Mucosa of rectum (tissue), 2 donors: ENCODE measurements around the gene MEGF11.

Source experiments
- H3K27ac ChIP-seq, 2 donors: one replicate each; pipeline ENCODE4 v1.7.0; 2013; ENCODE audit warnings: inconsistent platforms in 2 of 2, low read depth in 2 of 2, low read length in 2 of 2
- H3K27me3 ChIP-seq, 2 donors: one replicate each; pipeline ENCODE4 v1.7.0; 2013; ENCODE audit warnings: low read length in 2 of 2; ENCODE audit not compliant: control insufficient read depth in 2 of 2, insufficient read depth in 2 of 2
- H3K36me3 ChIP-seq, 2 donors: one replicate each; pipeline ENCODE4 v1.7.0; 2013; ENCODE audit warnings: low read length in 2 of 2; ENCODE audit not compliant: control insufficient read depth in 2 of 2, insufficient read depth in 2 of 2
- H3K4me1 ChIP-seq, 2 donors: one replicate each; pipeline ENCODE4 v1.7.0; 2013; ENCODE audit warnings: low read length in 2 of 2, mild to moderate bottlenecking in 1 of 2; ENCODE audit not compliant: control insufficient read depth in 2 of 2, insufficient read depth in 2 of 2
- H3K4me3 ChIP-seq, 2 donors: one replicate each; pipeline ENCODE4 v1.7.0; 2013; ENCODE audit warnings: low read length in 2 of 2
- H3K9ac ChIP-seq, 2 donors: one replicate each; pipeline ENCODE4 v1.7.0; 2013; ENCODE audit warnings: low read length in 2 of 2, low read depth in 1 of 2, mild to moderate bottlenecking in 1 of 2
- H3K9me3 ChIP-seq, 2 donors: one replicate each; pipeline ENCODE4 v1.7.0; 2013; ENCODE audit warnings: low read length in 2 of 2; ENCODE audit not compliant: control insufficient read depth in 2 of 2
- donor health status: healthy.
- donor health status: Normal muscosa, but diverticular disease.

Gene MEGF11

DNA sequence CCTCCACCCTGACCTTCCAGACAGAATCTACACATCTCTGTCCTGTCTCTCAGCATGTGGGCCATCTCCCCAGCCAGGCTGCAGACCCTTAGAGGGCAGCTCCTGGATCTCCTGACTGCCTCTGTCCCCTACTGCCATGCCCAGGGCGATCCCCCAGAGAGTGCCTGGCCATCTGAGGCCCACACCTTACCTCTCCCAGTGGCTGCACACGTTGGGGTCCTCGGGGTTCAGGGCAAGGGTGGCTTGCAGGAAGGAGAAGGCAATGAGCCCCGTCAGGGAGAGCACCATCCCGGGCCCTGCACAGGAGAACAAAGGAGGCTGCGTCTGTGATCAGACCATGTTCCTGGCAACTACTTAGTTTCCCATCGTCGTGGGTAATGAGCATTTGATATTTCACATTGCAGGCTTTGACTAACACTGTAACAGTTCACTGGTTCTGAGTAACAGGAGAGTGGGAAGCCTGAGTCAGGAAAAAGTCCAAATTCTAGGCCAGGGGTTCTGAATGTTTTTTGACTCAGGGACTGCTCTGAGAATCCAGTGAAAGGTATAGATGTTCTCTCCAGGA lies 125.4 kb downstream of the MEGF11 start:
- no peaks in the 10 kb centered on the region for H3K4me1 ChIP-seq
- H3K4me3 ChIP-seq: no peak overlapping the region
- H3K9me3 ChIP-seq: no peaks in the 10 kb centered on the region
- peaks cover 0 to 4% of the 10 kb centered on the region in 2 donors for H3K27me3 ChIP-seq
- no peak overlapping the region for H3K27ac ChIP-seq
- H3K9ac ChIP-seq: no peak overlapping the region
- no peaks in the 10 kb centered on the region for H3K36me3 ChIP-seq

DNA sequence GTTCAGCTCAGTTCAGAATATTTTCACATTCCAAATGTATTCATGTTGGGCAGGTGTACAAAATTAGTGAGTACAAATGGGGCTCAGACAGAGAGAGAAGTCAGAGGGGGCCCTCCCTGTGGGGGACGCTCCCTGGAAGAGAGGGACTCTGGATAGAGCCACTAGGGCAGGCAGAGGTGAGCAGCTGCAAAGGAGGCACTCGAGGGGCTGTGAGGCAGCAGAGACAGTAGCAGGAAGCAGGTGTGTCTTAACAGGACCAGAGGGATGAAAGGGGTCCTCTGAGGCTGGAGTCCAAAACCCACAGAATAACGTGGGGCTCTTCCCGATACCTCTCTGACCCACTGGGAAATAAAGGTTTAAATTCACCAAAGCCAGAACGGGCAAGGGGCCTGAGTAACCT lies 127.1 kb downstream of the MEGF11 start:
- H3K4me1 ChIP-seq: no peaks in the 10 kb centered on the region
- H3K27me3 ChIP-seq: peaks cover 0 to 4% of the 10 kb centered on the region in 2 donors
- no peaks in the 10 kb centered on the region for H3K9me3 ChIP-seq

DNA sequence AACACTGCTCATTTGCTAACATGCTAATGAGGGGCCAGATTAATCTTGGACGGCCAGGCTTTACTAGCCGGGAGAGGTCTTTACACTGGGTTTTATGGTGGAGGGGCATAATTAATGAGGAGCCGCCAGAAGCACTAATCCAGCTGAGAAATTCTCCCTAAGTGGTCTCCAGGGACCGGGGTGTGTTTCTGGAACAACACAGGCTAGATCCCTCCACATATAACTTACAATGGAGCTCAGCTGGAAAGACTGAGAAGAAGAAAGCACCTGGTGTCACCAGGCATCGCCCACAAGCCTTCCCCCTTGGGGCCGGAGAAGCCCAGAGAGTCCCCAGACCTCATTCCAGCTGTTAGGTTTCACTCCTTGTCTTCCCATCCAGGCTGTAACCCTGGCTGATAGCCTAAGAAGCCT lies 127.5 kb downstream of the MEGF11 start:
- Histone ChIP-seq H3K4me1 (no peaks in the 10 kb centered on the region), H3K4me3 (no peak overlapping the region), H3K9ac (no peak overlapping the region), H3K9me3 (no peaks in the 10 kb centered on the region), H3K27me3 (peaks cover 0 to 4% of the 10 kb centered on the region in 2 donors), H3K27ac (no peak overlapping the region), H3K36me3 (no peaks in the 10 kb centered on the region)

More for the DNA sequence above, 127.1 kb downstream of the MEGF11 start:
- Histone ChIP-seq H3K36me3 (no peaks in the 10 kb centered on the region), H3K9ac (no peak overlapping the region), H3K27ac (no peak overlapping the region), H3K4me3 (no peak overlapping the region)

DNA sequence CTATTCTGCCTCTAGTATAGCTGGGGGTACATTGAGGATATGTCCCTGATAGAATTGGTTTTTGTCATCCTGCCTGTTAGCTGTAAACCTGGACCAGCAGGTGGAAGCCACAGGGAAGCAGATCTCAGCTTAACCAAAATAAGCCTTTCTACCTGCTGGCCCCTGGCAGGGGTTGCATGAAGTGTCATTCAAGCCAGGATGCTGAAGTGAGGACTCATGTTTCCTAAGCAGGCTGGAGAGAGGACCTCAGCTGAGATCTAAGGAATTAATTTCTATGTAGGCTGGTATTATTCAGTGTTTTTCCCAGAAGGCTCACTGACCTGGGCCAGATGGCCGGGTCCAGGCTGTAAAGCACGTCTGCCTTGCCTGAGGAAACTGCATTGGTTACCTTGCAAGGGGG lies 128.9 kb downstream of the MEGF11 start:
- Histone ChIP-seq H3K4me1 (no peaks in the 10 kb centered on the region), H3K27me3 (peaks cover 0 to 4% of the 10 kb centered on the region in 2 donors), H3K36me3 (no peaks in the 10 kb centered on the region), H3K9me3 (no peaks in the 10 kb centered on the region), H3K4me3 (no peak overlapping the region), H3K9ac (no peak overlapping the region), H3K27ac (no peak overlapping the region)

DNA sequence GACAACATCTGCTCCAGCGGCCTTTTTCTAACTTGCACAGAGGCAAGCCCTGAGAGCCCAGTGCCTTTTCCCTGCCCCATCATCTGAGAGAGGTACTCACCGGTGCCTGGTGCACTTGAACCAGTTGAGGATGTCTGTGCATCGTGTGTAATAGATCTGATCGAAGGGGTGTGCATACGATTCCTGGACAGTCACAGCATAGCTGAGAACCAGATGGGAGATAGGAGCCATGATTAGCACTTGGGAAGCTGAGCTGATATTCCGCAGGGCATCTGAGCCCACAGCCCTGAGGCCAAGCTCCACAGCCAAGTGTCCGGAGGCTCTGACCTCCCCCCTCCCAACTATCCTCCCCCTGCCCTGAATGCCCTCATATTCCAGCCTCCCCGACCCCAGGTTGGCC lies 129.8 kb downstream of the MEGF11 start:
- H3K4me3 ChIP-seq: no peak overlapping the region

DNA sequence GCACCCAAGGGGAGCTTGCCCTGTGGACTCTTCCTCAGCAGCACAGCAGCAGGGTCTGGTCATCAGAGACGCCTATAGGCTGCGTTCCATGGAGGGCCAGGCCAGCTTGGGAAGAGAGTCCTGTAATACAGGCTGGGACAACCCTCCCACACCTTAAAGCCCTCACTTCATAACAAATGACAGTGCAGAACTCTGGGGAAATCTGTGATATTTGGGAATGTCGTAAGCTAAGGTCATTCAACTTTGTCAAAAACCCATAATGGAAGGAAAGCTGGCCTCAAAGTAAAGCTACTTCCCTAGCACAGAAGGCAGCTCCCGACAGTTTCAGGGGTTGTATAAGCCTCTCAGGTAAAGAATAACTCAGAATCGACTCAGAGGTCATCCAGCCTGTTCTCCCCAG lies 133.1 kb downstream of the MEGF11 start:
- Histone ChIP-seq H3K27ac (no peak overlapping the region), H3K9ac (no peak overlapping the region), H3K36me3 (no peaks in the 10 kb centered on the region), H3K4me3 (no peak overlapping the region), H3K9me3 (no peaks in the 10 kb centered on the region), H3K27me3 (no peaks in the 10 kb centered on the region), H3K4me1 (peaks cover 0 to 2% of the 10 kb centered on the region in 2 donors)

More for the DNA sequence above, 129.8 kb downstream of the MEGF11 start:
- Histone ChIP-seq H3K27ac (no peak overlapping the region), H3K4me1 (no peaks in the 10 kb centered on the region), H3K9me3 (no peaks in the 10 kb centered on the region), H3K27me3 (peaks cover 0 to 4% of the 10 kb centered on the region in 2 donors), H3K36me3 (no peaks in the 10 kb centered on the region), H3K9ac (no peak overlapping the region)

DNA sequence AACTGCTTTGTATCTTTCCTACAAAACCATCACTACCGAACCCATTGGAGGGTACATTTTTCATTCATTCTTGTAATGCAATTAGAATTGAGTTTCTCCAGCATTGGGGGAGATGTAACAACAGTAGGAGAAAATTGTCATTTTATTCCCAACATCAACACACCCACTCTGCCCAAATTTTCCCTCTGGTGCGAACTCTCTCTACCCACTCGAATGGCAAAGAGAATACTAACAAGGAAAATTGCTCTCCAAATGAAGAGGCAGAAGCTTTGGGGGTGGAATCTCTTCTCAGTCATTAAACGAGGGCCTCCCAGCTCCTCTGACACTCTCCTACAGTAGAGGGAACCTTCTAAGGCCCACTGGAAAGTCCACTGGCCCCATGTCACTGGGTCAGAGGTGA lies 135.7 kb downstream of the MEGF11 start:
- H3K27me3 ChIP-seq: no peaks in the 10 kb centered on the region
- H3K4me1 ChIP-seq: peaks cover 0 to 2% of the 10 kb centered on the region in 2 donors
- H3K36me3 ChIP-seq: no peaks in the 10 kb centered on the region
- H3K27ac ChIP-seq: no peak overlapping the region
- no peaks in the 10 kb centered on the region for H3K9me3 ChIP-seq
- no peak overlapping the region for H3K9ac ChIP-seq
- H3K4me3 ChIP-seq: no peak overlapping the region

DNA sequence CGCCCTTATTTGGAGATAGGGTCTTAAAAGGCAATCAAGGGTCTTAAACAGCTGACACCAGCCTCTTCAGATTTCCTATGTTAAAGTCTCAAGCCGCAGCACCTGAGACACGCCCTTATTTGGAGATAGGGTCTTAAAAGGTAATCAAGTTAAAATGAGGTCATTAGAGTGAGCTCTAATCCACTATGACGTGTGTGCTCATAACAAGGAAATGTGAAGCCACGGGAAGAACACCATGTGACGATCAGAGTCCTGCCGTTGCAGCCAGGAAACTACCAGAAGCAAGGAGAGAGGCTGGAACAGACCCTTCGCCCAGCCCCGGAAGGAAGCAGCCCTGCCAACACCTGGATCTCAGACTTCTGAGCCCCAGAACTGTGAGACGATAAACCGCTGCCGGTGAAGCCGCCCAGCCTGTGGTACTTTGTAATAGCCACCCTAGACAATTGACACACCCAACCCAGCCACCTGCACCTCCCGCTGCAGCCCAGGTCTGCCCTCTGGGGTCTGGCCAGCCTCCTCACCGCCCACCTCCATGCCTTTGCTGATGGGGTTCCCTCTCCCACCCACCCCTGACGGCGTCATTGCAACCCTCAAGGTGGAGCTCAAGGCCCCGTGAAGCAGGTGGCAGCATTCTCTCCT lies 137.9 kb downstream of the MEGF11 start:
- peaks cover 0 to 3% of the 10 kb centered on the region in 2 donors for H3K27me3 ChIP-seq

DNA sequence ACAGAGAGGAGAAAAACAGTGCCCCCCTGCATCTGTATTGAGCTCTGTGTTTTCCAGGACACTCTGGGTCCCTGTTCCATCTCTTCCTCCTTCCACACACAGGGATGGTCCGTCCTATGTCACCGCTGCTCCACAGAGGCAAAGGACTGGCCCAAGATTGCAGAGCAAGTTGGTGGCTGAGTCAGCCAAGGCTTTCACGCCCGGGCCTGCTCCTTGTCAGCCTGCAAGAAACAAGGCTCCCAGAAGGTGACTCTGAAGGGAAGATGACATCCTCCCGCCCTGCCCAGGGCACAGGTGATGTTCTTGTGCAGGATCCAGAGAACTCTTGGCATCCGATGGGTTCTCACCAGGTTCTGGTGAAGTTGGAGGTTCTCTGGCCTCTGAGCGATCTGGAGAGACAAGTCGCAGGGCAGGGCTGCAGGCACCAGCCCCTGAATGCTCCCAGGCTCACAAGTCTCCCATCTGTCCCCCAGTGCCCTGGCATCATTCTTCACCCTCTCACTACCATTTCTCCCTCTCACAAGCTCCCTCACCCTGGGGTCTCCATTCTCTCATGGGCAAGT lies 138.6 kb downstream of the MEGF11 start:
- H3K27ac ChIP-seq: no peak overlapping the region
- no peaks in the 10 kb centered on the region for H3K9me3 ChIP-seq

More for the DNA sequence above, 137.9 kb downstream of the MEGF11 start:
- Histone ChIP-seq H3K4me1 (peaks cover 0 to 2% of the 10 kb centered on the region in 2 donors), H3K4me3 (no peak overlapping the region), H3K36me3 (no peaks in the 10 kb centered on the region), H3K9me3 (no peaks in the 10 kb centered on the region), H3K27ac (no peak overlapping the region), H3K9ac (no peak overlapping the region)

DNA sequence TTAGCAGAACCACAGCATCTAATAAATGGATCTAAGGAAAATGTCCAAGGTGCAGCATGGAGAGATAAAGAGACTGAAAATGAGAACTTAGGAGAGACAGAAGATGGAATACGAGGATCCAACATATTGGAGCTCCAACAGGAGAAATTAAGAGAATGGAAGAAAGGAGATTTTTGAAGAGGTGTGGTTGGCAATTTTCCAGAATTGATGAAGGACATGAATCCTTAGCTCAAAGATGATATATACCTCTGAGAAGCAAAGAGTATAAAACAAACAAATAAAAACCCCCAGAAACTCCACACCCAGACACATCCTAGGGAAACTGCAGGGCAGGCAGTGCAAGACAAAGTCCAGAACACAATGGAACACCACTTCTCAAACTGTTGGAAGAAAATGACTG lies 141.2 kb downstream of the MEGF11 start:
- no peak overlapping the region for H3K4me3 ChIP-seq
- no peak overlapping the region for H3K27ac ChIP-seq
- peaks cover 0 to 3% of the 10 kb centered on the region in 2 donors for H3K27me3 ChIP-seq
- no peaks in the 10 kb centered on the region for H3K9me3 ChIP-seq
- no peaks in the 10 kb centered on the region for H3K36me3 ChIP-seq
- no peak overlapping the region for H3K9ac ChIP-seq
- H3K4me1 ChIP-seq: peaks cover 0 to 2% of the 10 kb centered on the region in 2 donors

More for the DNA sequence above, 138.6 kb downstream of the MEGF11 start:
- H3K4me1 ChIP-seq: peaks cover 0 to 2% of the 10 kb centered on the region in 2 donors
- H3K9ac ChIP-seq: no peak overlapping the region
- H3K27me3 ChIP-seq: peaks cover 0 to 3% of the 10 kb centered on the region in 2 donors
- no peaks in the 10 kb centered on the region for H3K36me3 ChIP-seq
- H3K4me3 ChIP-seq: no peak overlapping the region
